Bronchial epithelial cell (primary cell): ENCODE results near the gene RSPO4. TPM values are rescaled to one million over a fixed set of nuclear protein-coding genes. Genes with fewer than 3 reads are reported as not detected.

ENCODE experiments used
- DNase-seq: peaks from one replicate; pipeline ENCODE4 v3.0.0-alpha.2; 2010; ENCODE audit warnings: low read depth
- FAIRE-seq: peaks from 2 replicates; lab custom pipeline; 2011; peaks lifted over from hg19 to GRCh38; lab: Jason Lieb, UNC
- H3K27me3 ChIP-seq: 2 replicates; pipeline ENCODE4 v1.5.1; 2011; ENCODE audit warnings: low read length; ENCODE audit not compliant: control insufficient read depth, insufficient read depth
- H3K36me3 ChIP-seq: 2 replicates; pipeline ENCODE4 v1.5.1; 2011; ENCODE audit warnings: low read length; ENCODE audit not compliant: control insufficient read depth, insufficient read depth
- H3K4me3 ChIP-seq: 2 replicates; pipeline ENCODE4 v1.5.1; 2011; ENCODE audit warnings: mild to moderate bottlenecking, low read depth, low read length, control low read depth
- CTCF ChIP-seq: IDR thresholded peaks from 2 replicates; pipeline ENCODE4 v1.5.1; 2011; ENCODE audit warnings: mild to moderate bottlenecking, moderate library complexity, low read length, control low read depth, inconsistent platforms; ENCODE audit not compliant: insufficient read depth, severe bottlenecking
- total RNA-seq: library from RNA; depleted of rRNA; stranded (reverse); fragments of >200 nt; gene quantifications from 2 replicates; pipeline ENCODE4 v1.2.1, GENCODE V29; 2014

Gene RSPO4
- total RNA-seq, 1 donor from 2014 or later: not detected

GRCh38 chr20:922781-923180 is 79.3 kb downstream of the RSPO4 start:
- no peaks in the 10 kb centered on the region for H3K36me3 ChIP-seq
- TF ChIP-seq CTCF: no peak
- H3K27me3 ChIP-seq: no peaks in the 10 kb centered on the region
- no peak overlapping the region for H3K4me3 ChIP-seq
- FAIRE-seq: no peak
- DNase-seq: no peak

DNA sequence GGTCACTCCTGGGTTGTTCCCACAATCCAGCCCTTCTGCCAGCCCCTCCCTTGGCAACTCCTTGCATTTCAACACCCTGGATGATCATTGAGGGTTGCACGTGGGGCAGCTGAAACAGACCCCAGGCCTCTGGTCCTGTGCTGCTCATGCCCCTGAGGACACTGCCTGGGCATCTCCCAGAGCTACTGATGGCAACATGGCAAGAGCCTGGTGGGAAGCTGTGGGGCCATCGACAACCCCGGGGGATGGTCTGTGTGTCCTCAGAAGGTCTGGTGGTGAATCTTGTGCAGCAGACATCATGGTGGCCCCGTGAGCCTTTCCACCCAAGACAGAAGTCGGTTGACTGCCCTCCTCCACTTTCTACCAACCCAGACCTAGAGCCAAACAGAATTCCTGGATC is 81.0 kb downstream of the RSPO4 start:
- Histone ChIP-seq H3K4me3 (no peak overlapping the region), H3K36me3 (no peaks in the 10 kb centered on the region), H3K27me3 (peaks cover 2% of the 10 kb centered on the region)
- FAIRE-seq: no peak
- no peak for TF ChIP-seq CTCF
- DNase-seq: no peak

DNA sequence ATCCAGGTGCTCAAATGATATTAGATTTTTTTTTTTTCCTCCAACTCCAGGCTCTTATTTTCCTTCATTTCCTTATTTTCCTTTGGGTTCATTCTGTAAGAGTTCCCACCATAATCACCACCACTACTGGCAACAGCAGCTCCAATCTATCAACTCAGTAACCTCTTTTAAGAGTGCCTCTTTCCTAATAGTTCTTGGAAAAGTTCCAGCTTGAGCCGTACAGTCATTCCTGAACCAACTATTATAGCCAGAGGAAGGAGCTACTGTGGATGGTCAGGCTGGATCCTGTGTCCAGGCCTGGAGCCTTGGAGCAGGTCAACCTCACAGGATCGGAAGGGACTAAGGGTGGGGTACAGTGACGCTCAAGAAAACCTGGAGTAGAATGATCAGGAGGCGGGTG is 81.8 kb downstream of the RSPO4 start:
- no peak for TF ChIP-seq CTCF
- H3K27me3 ChIP-seq: peaks cover 2% of the 10 kb centered on the region
- DNase-seq (peak; percentile 5), FAIRE-seq (no peak)
- no peaks in the 10 kb centered on the region for H3K36me3 ChIP-seq
- no peak overlapping the region for H3K4me3 ChIP-seq

DNA sequence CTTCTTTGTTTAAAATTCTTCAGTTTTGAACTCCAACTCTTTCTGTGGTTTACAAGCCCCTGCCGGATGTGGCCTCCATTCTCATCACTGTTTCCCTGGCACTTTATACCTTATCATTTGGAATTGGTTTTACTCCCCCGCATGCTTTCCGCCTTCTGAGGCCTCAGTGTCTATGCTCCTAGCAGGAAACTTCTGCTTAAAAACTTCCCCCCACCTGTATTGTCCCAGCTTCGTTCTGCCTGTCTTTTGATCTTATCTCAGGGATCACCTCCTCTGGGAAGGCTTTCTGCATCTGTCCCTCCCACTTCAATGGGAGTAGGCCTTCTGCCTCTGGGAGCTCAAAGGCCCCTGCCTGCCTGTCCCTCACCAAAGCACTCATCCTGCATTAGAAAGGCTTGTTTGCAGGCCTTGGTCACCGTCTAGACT is 82.6 kb downstream of the RSPO4 start:
- DNase-seq (no peak), FAIRE-seq (no peak)
- TF ChIP-seq CTCF: no peak
- Histone ChIP-seq H3K27me3 (peaks cover 4% of the 10 kb centered on the region), H3K4me3 (no peak overlapping the region), H3K36me3 (no peaks in the 10 kb centered on the region)

DNA sequence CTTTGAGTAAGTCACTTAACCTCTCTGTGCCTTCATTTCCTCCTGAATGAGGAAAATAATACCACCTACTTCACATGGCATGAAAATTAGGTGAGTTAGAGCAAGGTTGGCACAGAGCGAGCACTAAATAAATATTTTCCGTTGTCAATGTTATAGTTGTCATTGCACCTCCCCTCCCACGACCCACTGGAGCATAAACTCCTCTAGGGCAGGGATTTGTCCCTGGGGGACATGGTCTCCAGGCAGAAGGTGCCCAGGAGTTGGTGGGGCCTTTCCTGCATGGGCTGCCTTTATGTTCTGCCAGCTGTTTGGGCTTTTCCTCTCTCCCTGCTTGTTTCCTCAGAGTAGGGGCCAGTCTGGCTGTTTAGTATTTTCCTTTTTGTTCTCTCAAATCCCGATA is 84.7 kb downstream of the RSPO4 start:
- Histone ChIP-seq H3K27me3 (peaks cover 6% of the 10 kb centered on the region), H3K36me3 (no peaks in the 10 kb centered on the region), H3K4me3 (no peak overlapping the region)
- DNase-seq (no peak), FAIRE-seq (no peak)
- TF ChIP-seq CTCF: no peak

DNA sequence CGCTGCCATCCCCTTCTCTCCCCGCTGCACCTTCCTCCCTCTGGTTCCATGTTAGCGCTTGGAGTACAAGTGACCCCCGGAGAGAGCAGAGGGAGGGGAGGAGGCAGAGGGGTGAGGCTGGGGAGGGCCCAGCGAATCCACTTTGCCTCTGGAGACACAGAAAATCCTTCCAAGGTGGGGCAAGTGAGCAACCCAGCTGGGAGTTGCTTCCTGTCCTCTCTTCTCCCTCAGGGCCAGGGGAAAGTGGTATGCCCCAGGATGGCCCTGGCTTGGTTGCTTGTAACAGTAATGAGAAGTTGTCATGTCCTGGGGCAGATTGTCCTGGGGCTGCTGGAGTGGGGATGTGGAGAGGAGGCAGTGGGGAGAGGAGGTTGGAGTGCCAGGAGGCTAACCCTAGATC is 85.3 kb downstream of the RSPO4 start:
- Histone ChIP-seq H3K27me3 (peaks cover 6% of the 10 kb centered on the region), H3K4me3 (no peak overlapping the region), H3K36me3 (no peaks in the 10 kb centered on the region)
- no peak for TF ChIP-seq CTCF
- DNase-seq (no peak), FAIRE-seq (no peak)
